Keratinocyte (primary cell): ENCODE measurements around the gene FHOD3. TPM values are rescaled to one million over a fixed set of nuclear protein-coding genes. Genes with fewer than 3 reads are reported as not detected.

Source experiments
- DNase-seq: peaks from one replicate; pipeline ENCODE4 v3.0.0-alpha.2; 2011; ENCODE audit warnings: low read depth, missing footprints, low spot score
- FAIRE-seq: peaks from 2 replicates; lab custom pipeline; 2011; peaks lifted over from hg19 to GRCh38; lab: Jason Lieb, UNC
- H2AFZ ChIP-seq: 2 replicates; pipeline ENCODE4 v1.6.0; 2012; ENCODE audit warnings: low read length, control low read depth, inconsistent platforms; ENCODE audit not compliant: control insufficient read depth
- H3K27ac ChIP-seq: 2 replicates; pipeline ENCODE4 v1.5.1; 2011; ENCODE audit warnings: low read length; ENCODE audit not compliant: control insufficient read depth, insufficient read depth
- H3K27me3 ChIP-seq: 3 replicates; pipeline ENCODE4 v1.6.0; 2011; ENCODE audit warnings: low read length; ENCODE audit not compliant: control insufficient read depth, insufficient read depth; ENCODE audit errors: extremely low read depth
- H3K36me3 ChIP-seq, 2 experiments: 2 replicates in 1 of 2; 3 replicates in 1 of 2; pipeline ENCODE4 v1.5.1; 2011; ENCODE audit warnings: low read length in 2 of 2, mild to moderate bottlenecking in 1 of 2; ENCODE audit not compliant: control insufficient read depth in 2 of 2, insufficient read depth in 2 of 2; ENCODE audit errors: extremely low read depth in 1 of 2
- H3K4me1 ChIP-seq: 3 replicates; pipeline ENCODE4 v1.5.1; 2011; ENCODE audit warnings: low read length; ENCODE audit not compliant: control insufficient read depth, insufficient read depth; ENCODE audit errors: extremely low read depth
- H3K4me2 ChIP-seq: 3 replicates; pipeline ENCODE4 v1.6.0; 2011; ENCODE audit warnings: low read depth, low read length; ENCODE audit not compliant: control insufficient read depth, insufficient read depth; ENCODE audit errors: extremely low read depth
- H3K4me3 ChIP-seq, 3 experiments: fragments of 200-600 bp in 1 of 3; sonication (generic) in 1 of 3; 2 replicates in 2 of 3; 3 replicates in 1 of 3; pipeline ENCODE4 v1.5.1; 2011 to 2016; ENCODE audit warnings: low read length in 3 of 3, mild to moderate bottlenecking in 3 of 3, control low read depth in 2 of 3, inconsistent platforms in 1 of 3, low read depth in 1 of 3, mixed read lengths in 1 of 3, mixed run types in 1 of 3, moderate library complexity in 1 of 3; ENCODE audit not compliant: control insufficient read depth in 2 of 3, insufficient read depth in 2 of 3; ENCODE audit errors: extremely low read depth in 1 of 3
- H3K79me2 ChIP-seq: 2 replicates; pipeline ENCODE4 v1.6.0; 2012; ENCODE audit warnings: low read length; ENCODE audit not compliant: control insufficient read depth, insufficient read depth
- H3K9ac ChIP-seq: 3 replicates; pipeline ENCODE4 v1.6.0; 2011; ENCODE audit warnings: low read length; ENCODE audit not compliant: control insufficient read depth, insufficient read depth; ENCODE audit errors: extremely low read depth
- H3K9me1 ChIP-seq: 3 replicates; pipeline ENCODE4 v1.6.0; 2011; ENCODE audit warnings: low read length; ENCODE audit not compliant: control insufficient read depth, insufficient read depth; ENCODE audit errors: extremely low read depth
- H3K9me3 ChIP-seq: 2 replicates; pipeline ENCODE4 v1.5.1; 2012; ENCODE audit warnings: low read depth, low read length; ENCODE audit not compliant: control insufficient read depth
- H4K20me1 ChIP-seq: 3 replicates; pipeline ENCODE4 v1.6.0; 2011; ENCODE audit warnings: low read length; ENCODE audit not compliant: control insufficient read depth, insufficient read depth; ENCODE audit errors: extremely low read depth
- EZH2 ChIP-seq: IDR thresholded peaks from one replicate; pipeline ENCODE4 v1.6.1; 2012; ENCODE audit warnings: inconsistent platforms, mild to moderate bottlenecking, low read length, moderate library complexity
- dilution Hi-C: fragments of 300-500 bp; cut with MboI; formaldehyde crosslinking; loops from one replicate; pipeline ENCODE4 v1.7.0; 2020; ENCODE audit warnings: low sequenced_read_pairs; ENCODE audit not compliant: extremely low pct_ligation_motif_present
- polyA plus RNA-seq, 5 experiments: library from polyadenylated mRNA; depleted of rRNA in 3 of 5; stranded (reverse) in 3 of 5; stranded (forward) in 1 of 5; unstranded in 1 of 5; fragments of >200 nt; gene quantifications; 1 replicate in 1 of 5; 2 replicates in 3 of 5; 3 replicates in 1 of 5; pipeline versions ENCODE4 v1.2.1 to v1.2.3, GENCODE V29; 2011 to 2012; ENCODE audit warnings: missing spikeins in 2 of 5, low read depth in 1 of 5, low replicate concordance in 1 of 5
- TF ChIP-seq, protein P1 (sequence below), 3 experiments: IDR thresholded peaks in 1 of 3; conservative IDR thresholded peaks in 1 of 3; optimal IDR thresholded peaks in 1 of 3; 2 replicates in 2 of 3; 3 replicates in 1 of 3; pipeline versions ENCODE3 to v1.5.1; 2011; ENCODE audit warnings: low read length in 3 of 3, mild to moderate bottlenecking in 3 of 3, moderate library complexity in 2 of 3, control low read depth in 1 of 3, inconsistent platforms in 1 of 3; ENCODE audit not compliant: insufficient read depth in 2 of 3; ENCODE audit errors: extremely low read depth in 1 of 3

Gene FHOD3
- polyA plus RNA-seq, 1 donor (not counting 4 experiments of a cell fraction or from before 2014, with no cell fraction given), result 7.7 TPM

- H4K20me1 ChIP-seq, result no peaks in the 10 kb centered on the region
- peaks cover 20% of the 10 kb centered on the region for H3K4me1 ChIP-seq
- no peaks in the 10 kb centered on the region for H3K9me3 ChIP-seq
- H3K36me3 ChIP-seq, result no peaks in the 10 kb centered on the region
- H3K9ac ChIP-seq, result no peak overlapping the region
- FAIRE-seq (no peak), DNase-seq (no peak)
- H3K27me3 ChIP-seq, result no peaks in the 10 kb centered on the region
- no peak for TF ChIP-seq EZH2
- TF ChIP-seq, protein P1, sequence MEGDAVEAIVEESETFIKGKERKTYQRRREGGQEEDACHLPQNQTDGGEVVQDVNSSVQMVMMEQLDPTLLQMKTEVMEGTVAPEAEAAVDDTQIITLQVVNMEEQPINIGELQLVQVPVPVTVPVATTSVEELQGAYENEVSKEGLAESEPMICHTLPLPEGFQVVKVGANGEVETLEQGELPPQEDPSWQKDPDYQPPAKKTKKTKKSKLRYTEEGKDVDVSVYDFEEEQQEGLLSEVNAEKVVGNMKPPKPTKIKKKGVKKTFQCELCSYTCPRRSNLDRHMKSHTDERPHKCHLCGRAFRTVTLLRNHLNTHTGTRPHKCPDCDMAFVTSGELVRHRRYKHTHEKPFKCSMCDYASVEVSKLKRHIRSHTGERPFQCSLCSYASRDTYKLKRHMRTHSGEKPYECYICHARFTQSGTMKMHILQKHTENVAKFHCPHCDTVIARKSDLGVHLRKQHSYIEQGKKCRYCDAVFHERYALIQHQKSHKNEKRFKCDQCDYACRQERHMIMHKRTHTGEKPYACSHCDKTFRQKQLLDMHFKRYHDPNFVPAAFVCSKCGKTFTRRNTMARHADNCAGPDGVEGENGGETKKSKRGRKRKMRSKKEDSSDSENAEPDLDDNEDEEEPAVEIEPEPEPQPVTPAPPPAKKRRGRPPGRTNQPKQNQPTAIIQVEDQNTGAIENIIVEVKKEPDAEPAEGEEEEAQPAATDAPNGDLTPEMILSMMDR (optimal IDR thresholded peaks at IDR 0.05 in 1 of 3, IDR thresholded peaks at IDR 0.05 in 1 of 3, conservative IDR thresholded peaks at IDR 0.05 in 1 of 3; ENCODE audit: extremely low read depth in 1 of 3, insufficient read depth in 2 of 3, low read length in 3 of 3), result no peak
- dilution Hi-C loops, result no loop called here
- no peak overlapping the region for H3K4me2 ChIP-seq
- H3K4me3 ChIP-seq, result no peak overlapping the region
- H3K27ac ChIP-seq, result no peak overlapping the region
- H3K79me2 ChIP-seq, result no peaks in the 10 kb centered on the region
- H2AFZ ChIP-seq, result no peak overlapping the region
- no peaks in the 10 kb centered on the region for H3K9me1 ChIP-seq
Measured at GRCh38 chr18:36636237-36636817, 338.8 kb downstream of the FHOD3 start.

- Histone ChIP-seq H3K79me2 (no peaks in the 10 kb centered on the region), H2AFZ (no peak overlapping the region), H3K4me3 (no peak overlapping the region), H3K4me2 (no peak overlapping the region), H3K36me3 (no peaks in the 10 kb centered on the region), H4K20me1 (no peaks in the 10 kb centered on the region), H3K9ac (no peak overlapping the region), H3K9me1 (no peaks in the 10 kb centered on the region), H3K27ac (no peak overlapping the region), H3K27me3 (no peaks in the 10 kb centered on the region), H3K4me1 (peaks cover 20% of the 10 kb centered on the region), H3K9me3 (no peaks in the 10 kb centered on the region)
- FAIRE-seq (no peak), DNase-seq (no peak)
- TF ChIP-seq, protein P1 (optimal IDR thresholded peaks at IDR 0.05 in 1 of 3, IDR thresholded peaks at IDR 0.05 in 1 of 3, conservative IDR thresholded peaks at IDR 0.05 in 1 of 3; ENCODE audit: extremely low read depth in 1 of 3, insufficient read depth in 2 of 3, low read length in 3 of 3), result no peak
- TF ChIP-seq EZH2, result no peak
- dilution Hi-C loops, result no loop called here
Measured at GRCh38 chr18:36638224-36638623, 340.7 kb downstream of the FHOD3 start.
